ENCODE data around the gene ACAP1.

Gene ACAP1

DNA sequence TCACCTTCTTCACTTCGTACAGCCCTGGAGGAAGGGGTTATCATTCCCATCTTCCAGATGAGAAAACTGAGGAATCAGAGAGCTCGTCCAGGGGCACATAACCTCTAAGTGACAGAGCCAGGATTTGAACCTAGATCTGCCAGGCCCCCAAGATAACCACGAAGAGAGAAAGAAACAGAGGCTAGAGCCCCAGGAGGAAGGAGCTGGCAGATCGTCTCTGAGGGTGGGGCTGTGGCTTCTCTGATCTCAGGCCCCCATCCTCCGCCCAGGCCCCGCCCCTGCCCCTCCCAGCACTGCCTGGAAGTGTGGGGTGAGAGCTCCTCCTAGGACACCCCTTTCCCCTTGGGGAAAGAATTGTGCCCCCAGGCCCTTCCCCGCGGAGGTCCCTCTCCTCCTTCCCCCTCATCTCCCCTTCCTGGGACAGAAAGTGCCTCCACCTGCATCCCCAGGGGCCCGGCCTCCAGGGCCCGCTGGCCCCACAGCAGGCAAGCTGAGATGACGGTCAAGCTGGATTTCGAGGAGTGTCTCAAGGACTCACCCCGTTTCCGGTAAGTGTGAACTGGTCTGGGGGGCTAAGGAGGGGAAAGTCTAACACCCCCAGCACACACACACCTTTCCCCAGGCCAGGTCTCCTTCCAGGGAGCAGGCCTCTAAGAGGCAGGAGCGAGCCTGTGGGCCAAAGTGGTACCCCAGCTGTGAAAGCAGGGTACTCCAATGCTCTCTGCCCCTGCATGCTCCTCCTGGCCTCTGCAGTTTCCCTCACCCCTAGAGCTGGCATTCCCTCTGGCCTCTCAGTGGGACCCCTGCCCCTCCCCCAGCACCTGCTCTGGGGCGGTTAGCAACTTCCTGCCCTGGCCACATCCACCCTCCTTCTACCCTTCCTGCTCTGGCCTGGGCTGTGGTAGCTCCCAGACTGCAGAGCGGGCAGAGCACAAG lies at the start of gene ACAP1:
Gene ACAP1 (plus strand): TSS at position 290 of the 936 bp plus-strand sequence. CDS start 206 bp downstream, at position 496.
- Histone ChIP-seq H3K27ac (no peak within 1 kb of the TSS), H3K36me3 (no peaks in the 10 kb centered on the region), H3K4me3 (no peak within 1 kb of the TSS), H3K9me3 (no peaks in the 10 kb centered on the region), H3K4me1 (no peaks in the 10 kb centered on the region), H3K27me3 (peaks cover 0 to 69% of the 10 kb centered on the region in 2 donors)
- intact Hi-C loops (cut with DNase I; ENCODE audit: low total_unique reads), result no loop called here
- no peak for DNase-seq
- TF ChIP-seq CTCF (IDR thresholded peaks at IDR 0.05), result no peak

GRCh38 chr17:7289256-7290032 lies 46.9 kb upstream of the ACAP1 start:
- no peak for DNase-seq
- Histone ChIP-seq H3K4me1 (peaks cover 0 to 20% (median 13%) of the 10 kb centered on the region in 4 donors), H3K36me3 (no peaks in the 10 kb centered on the region), H3K9me3 (no peaks in the 10 kb centered on the region), H3K27ac (no peak overlapping the region), H3K27me3 (peaks cover 0 to 65% of the 10 kb centered on the region in 2 donors), H3K4me3 (no peak overlapping the region)
- intact Hi-C loops (cut with DNase I; ENCODE audit: low total_unique reads), result no loop called here
- no peak for TF ChIP-seq CTCF (IDR thresholded peaks at IDR 0.05)

GRCh38 chr17:7290166-7290565 lies 46.2 kb upstream of the ACAP1 start:
- peak in 1 of 2 donors; percentile 60 for DNase-seq
- Histone ChIP-seq H3K36me3 (no peaks in the 10 kb centered on the region), H3K9me3 (no peaks in the 10 kb centered on the region), H3K4me3 (no peak overlapping the region), H3K27me3 (peaks cover 0 to 72% of the 10 kb centered on the region in 2 donors), H3K4me1 (peaks cover 0 to 28% (median 20%) of the 10 kb centered on the region in 4 donors), H3K27ac (no peak overlapping the region)
- intact Hi-C loops (cut with DNase I; ENCODE audit: low total_unique reads), result no loop called here
- no peak for TF ChIP-seq CTCF (IDR thresholded peaks at IDR 0.05)

DNA sequence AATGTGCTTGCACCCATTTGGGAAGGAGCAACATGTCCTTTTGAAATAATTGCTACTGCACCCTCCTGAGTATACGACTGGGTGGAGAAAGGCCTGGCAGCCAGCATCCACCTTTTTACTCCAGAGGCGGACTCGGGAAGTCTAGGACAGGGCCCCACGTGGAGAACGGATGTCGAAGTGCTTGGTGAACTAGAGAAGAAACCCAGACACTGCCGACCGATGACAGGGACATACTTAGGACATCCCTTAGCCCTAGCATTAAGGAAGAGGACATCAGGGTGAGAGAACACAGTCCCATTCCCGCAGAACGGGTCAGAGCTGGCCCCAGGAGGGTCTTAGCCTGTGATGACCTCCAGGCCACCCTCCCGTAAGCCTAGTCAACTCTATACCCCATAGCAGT lies 45.6 kb upstream of the ACAP1 start:
- Histone ChIP-seq H3K4me3 (no peak overlapping the region), H3K9me3 (no peaks in the 10 kb centered on the region), H3K27ac (no peak overlapping the region), H3K4me1 (peaks cover 0 to 33% (median 24%) of the 10 kb centered on the region in 4 donors), H3K36me3 (no peaks in the 10 kb centered on the region), H3K27me3 (peaks cover 0 to 74% of the 10 kb centered on the region in 2 donors)
- DNase-seq, result peak in 1 of 2 donors; percentile 58
- intact Hi-C loops (cut with DNase I; ENCODE audit: low total_unique reads), result no loop called here
- no peak for TF ChIP-seq CTCF (IDR thresholded peaks at IDR 0.05)

- no peaks in the 10 kb centered on the region for H3K9me3 ChIP-seq
- peaks cover 0 to 74% of the 10 kb centered on the region in 2 donors for H3K27me3 ChIP-seq
- H3K36me3 ChIP-seq, result no peaks in the 10 kb centered on the region
- intact Hi-C loops (cut with DNase I; ENCODE audit: low total_unique reads), result no loop called here
- H3K4me1 ChIP-seq, result peaks cover 0 to 44% (median 32%) of the 10 kb centered on the region in 4 donors
- no peak for DNase-seq
- H3K27ac ChIP-seq, result no peak overlapping the region
- no peak overlapping the region for H3K4me3 ChIP-seq
- no peak for TF ChIP-seq CTCF (IDR thresholded peaks at IDR 0.05)
Observed at GRCh38 chr17:7292194-7292593, 44.1 kb upstream of the ACAP1 start.

Measured in tibial artery (tissue), 4 donors.